GM18517 (cell line): ENCODE results near the gene DHCR24.

ENCODE experiments used
- ATAC-seq: cut with Tn5 transposase; IDR thresholded peaks from one replicate; pipeline ENCODE4 v1.9.1; 2021; ENCODE audit warnings: mild to moderate bottlenecking, moderate library complexity; ENCODE audit not compliant: unreplicated experiment

The DHCR24 gene

GRCh38 chr1:54804471-54805132 lies 82.4 kb downstream of the DHCR24 start:
- no peak for ATAC-seq

GRCh38 chr1:54803761-54804470 lies 83.1 kb downstream of the DHCR24 start:
- no peak for ATAC-seq

GRCh38 chr1:54800899-54801759 lies 85.9 kb downstream of the DHCR24 start, which contains the start of gene TTC22:
Gene TTC22 (minus strand): TSS chr1:54801323. CDS start chr1:54801163, 160 bp downstream.
- peak; percentile 80 for ATAC-seq

- ATAC-seq = no peak
Measured at GRCh38 chr1:54800041-54800898, 86.7 kb downstream of the DHCR24 start.
